Endothelial cell of umbilical vein (primary cell): ENCODE data around the gene DEFB114. TPM values are rescaled to one million over a fixed set of nuclear protein-coding genes. Genes with fewer than 3 reads are reported as not detected.

Experiments used
- BruUV-seq: library from RNA; stranded (reverse); fragments of 400-500 nt; replicated peaks from 2 replicates; lab custom pipeline; 2021; lab: Mats Ljungman, UMichigan
- CTCF ChIA-PET: fragments of 300-600, 350-600 bp; sonication (Branson Sonifier 250); formaldehyde crosslinking; loops from one replicate; lab custom pipeline; 2021; ENCODE audit warnings: antibody characterized with exemption, inconsistent platforms; lab: Charles Lee
- POLR2A ChIA-PET: fragments of 300-600, 350-600 bp; sonication (Branson Sonifier 250); formaldehyde crosslinking; loops from one replicate; lab custom pipeline; 2021; ENCODE audit warnings: antibody characterized with exemption, inconsistent platforms; lab: Charles Lee
- DNase-seq: peaks from one replicate; pipeline ENCODE4 v3.0.0-alpha.2; 2011; ENCODE audit warnings: low read depth, low spot score
- FAIRE-seq: peaks from 2 replicates; lab custom pipeline; 2011; peaks lifted over from hg19 to GRCh38; lab: Jason Lieb, UNC
- H2AFZ ChIP-seq: 2 replicates; pipeline ENCODE4 v1.6.0; 2012; ENCODE audit warnings: low read depth, low read length, control low read depth, inconsistent platforms
- H3K27ac ChIP-seq: 2 replicates; pipeline ENCODE4 v1.5.1; 2011; ENCODE audit warnings: low read depth, mild to moderate bottlenecking, control low read depth, low read length, moderate library complexity; ENCODE audit not compliant: insufficient read depth
- H3K27me3 ChIP-seq, 2 experiments: 2 replicates each; pipeline versions ENCODE4 v1.6.0 to v1.6.1; 2011; ENCODE audit warnings: low read length in 2 of 2, mixed read lengths in 1 of 2; ENCODE audit not compliant: control insufficient read depth in 2 of 2, insufficient read depth in 2 of 2
- H3K36me3 ChIP-seq, 2 experiments: 2 replicates in 1 of 2; 3 replicates in 1 of 2; pipeline ENCODE4 v1.5.1; 2011; ENCODE audit warnings: low read length in 2 of 2, mild to moderate bottlenecking in 1 of 2, moderate library complexity in 1 of 2; ENCODE audit not compliant: control insufficient read depth in 2 of 2, insufficient read depth in 2 of 2; ENCODE audit errors: extremely low read depth in 1 of 2
- H3K4me1 ChIP-seq: 3 replicates; pipeline ENCODE4 v1.5.1; 2011; ENCODE audit warnings: mild to moderate bottlenecking, low read length; ENCODE audit not compliant: control insufficient read depth, insufficient read depth; ENCODE audit errors: extremely low read depth
- H3K4me2 ChIP-seq: 2 replicates; pipeline ENCODE4 v1.6.1; 2011; ENCODE audit warnings: low read length, control low read depth, mixed read lengths; ENCODE audit not compliant: insufficient read depth
- H3K4me3 ChIP-seq, 3 experiments: fragments of 200-600 bp in 1 of 3; sonication (generic), shearing (Covaris generic) in 1 of 3; replicated peaks in 1 of 3; 2 replicates each; pipeline ENCODE4 v1.5.1; 2011 to 2016; ENCODE audit warnings: control low read depth in 3 of 3, low read length in 3 of 3, mild to moderate bottlenecking in 2 of 3, inconsistent platforms in 1 of 3, low read depth in 1 of 3, moderate library complexity in 1 of 3; ENCODE audit not compliant: insufficient read depth in 1 of 3
- H3K79me2 ChIP-seq: 2 replicates; pipeline ENCODE4 v1.6.0; 2012; ENCODE audit warnings: low read length, inconsistent platforms; ENCODE audit not compliant: control insufficient read depth, insufficient read depth
- H3K9ac ChIP-seq: replicated peaks from 2 replicates; pipeline ENCODE3; 2011; ENCODE audit warnings: low read length, control low read depth; ENCODE audit not compliant: insufficient read depth; ENCODE audit errors: extremely low read depth
- H3K9me1 ChIP-seq: replicated peaks from 3 replicates; pipeline ENCODE4 v1.6.0; 2011; ENCODE audit warnings: mild to moderate bottlenecking, low read length; ENCODE audit not compliant: control insufficient read depth, insufficient read depth; ENCODE audit errors: extremely low read depth
- H3K9me3 ChIP-seq: replicated peaks from 2 replicates; pipeline ENCODE4 v1.5.1; 2012; ENCODE audit warnings: low read length, inconsistent platforms; ENCODE audit not compliant: control insufficient read depth, insufficient read depth
- H4K20me1 ChIP-seq: replicated peaks from 2 replicates; pipeline ENCODE3; 2011; ENCODE audit warnings: mild to moderate bottlenecking, low read length; ENCODE audit not compliant: control insufficient read depth, insufficient read depth; ENCODE audit errors: extremely low read depth
- JUN ChIP-seq: IDR thresholded peaks from 2 replicates; pipeline ENCODE4 v1.6.1; 2011; ENCODE audit warnings: borderline replicate concordance, low read depth; ENCODE audit not compliant: insufficient read length, insufficient read depth
- MAX ChIP-seq: IDR thresholded peaks from 2 replicates; pipeline ENCODE4 v1.6.1; 2011; ENCODE audit not compliant: insufficient read depth, insufficient read length
- POLR2A ChIP-seq: IDR thresholded peaks from 2 replicates; pipeline ENCODE4 v1.6.1; 2012; ENCODE audit warnings: low read depth, mild to moderate bottlenecking, control low read depth, low read length
- dilution Hi-C: fragments of 300-500 bp; cut with MboI; formaldehyde crosslinking; loops from one replicate; pipeline ENCODE4 v1.15.0; 2019; ENCODE audit warnings: low sequenced_read_pairs; ENCODE audit not compliant: extremely low pct_ligation_motif_present
- intact Hi-C: fragments of 100-400 bp; cut with micrococcal nuclease; formaldehyde crosslinking; loops from one replicate; pipeline ENCODE4 v1.10.0; 2022
- polyA plus RNA-seq, 4 experiments: library from polyadenylated mRNA; depleted of rRNA in 3 of 4; stranded (reverse) in 3 of 4; unstranded in 1 of 4; fragments of >200 nt; gene quantifications; 2 replicates each; pipeline versions ENCODE4 v1.2.1 to v1.2.3, GENCODE V29; 2011 to 2012; ENCODE audit warnings: missing spikeins in 1 of 4
- total RNA-seq: library from RNA; stranded (reverse); gene quantifications from 2 replicates; pipeline ENCODE4 v1.2.3, GENCODE V29; 2021

The DEFB114 gene
- total and polyA plus RNA-seq, 2 donors (not counting 3 experiments of a cell fraction or from before 2014, with no cell fraction given), result not detected

- intact Hi-C loops, result no loop called here
- dilution Hi-C loops, result no loop called here
These were observed 14.6 kb upstream of the DEFB114 start for GRCh38 chr6:49978332-49979226.

DNA sequence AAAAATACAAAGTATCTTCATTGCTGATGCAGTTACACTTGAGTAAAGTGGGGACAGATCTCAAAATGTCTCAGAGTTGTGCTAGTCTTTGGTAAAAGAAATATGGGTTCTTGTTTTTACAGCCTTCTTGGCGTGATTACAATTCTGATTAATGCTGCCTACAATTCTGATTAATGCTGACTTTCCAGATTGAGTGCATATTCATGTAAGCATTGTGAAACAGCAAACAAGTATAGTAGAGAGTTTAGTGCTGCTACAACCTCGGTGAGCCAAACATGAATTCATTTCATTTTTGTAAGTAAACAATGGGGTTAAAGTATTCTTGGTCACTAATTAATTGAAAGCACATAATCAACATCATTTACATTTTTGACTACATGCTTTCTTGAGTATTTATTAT, 5.6 kb upstream of the DEFB114 start, which contains the start of gene DEFB113:
TSS of gene DEFB113 (minus strand) at position 21 of the 400 bp plus-strand sequence. CDS start at position 21, 0 bp downstream.
- H3K4me2 ChIP-seq, result no peak within 1 kb of the TSS
- no peak within 1 kb of the TSS for H2AFZ ChIP-seq
- no peaks in the 10 kb centered on the region for H3K9me3 ChIP-seq
- no peak within 1 kb of the TSS for H3K27ac ChIP-seq
- intact Hi-C loops, result no loop called here
- no peaks in the 10 kb centered on the region for H3K36me3 ChIP-seq
- H4K20me1 ChIP-seq, result no peaks in the 10 kb centered on the region
- CTCF ChIA-PET, result no interaction called here
- no peaks in the 10 kb centered on the region for H3K27me3 ChIP-seq
- FAIRE-seq (no peak), DNase-seq (no peak)
- no peaks in the 10 kb centered on the region for H3K9me1 ChIP-seq
- no peak within 1 kb of the TSS for H3K9ac ChIP-seq
- POLR2A ChIA-PET, result no interaction called here
- no peaks in the 10 kb centered on the region for H3K4me1 ChIP-seq
- H3K79me2 ChIP-seq, result no peaks in the 10 kb centered on the region
- dilution Hi-C loops, result no loop called here
- BruUV-seq, result no TSS peak
- TF ChIP-seq MAX, result no peak
- no peak for TF ChIP-seq POLR2A
- no peak within 1 kb of the TSS for H3K4me3 ChIP-seq

More at GRCh38 chr6:49978332-49979226, 14.6 kb upstream of the DEFB114 start:
- DNase-seq (no peak), FAIRE-seq (no peak)
- ChIA-PET CTCF (no interaction called here), POLR2A (no interaction called here)
- Histone ChIP-seq H3K4me2 (no peak overlapping the region), H3K9me1 (no peaks in the 10 kb centered on the region), H3K36me3 (no peaks in the 10 kb centered on the region), H4K20me1 (no peaks in the 10 kb centered on the region), H3K9ac (no peak overlapping the region), H3K4me3 (no peak overlapping the region), H3K27ac (no peak overlapping the region), H3K27me3 (no peaks in the 10 kb centered on the region), H3K4me1 (no peaks in the 10 kb centered on the region), H2AFZ (no peak overlapping the region), H3K9me3 (no peaks in the 10 kb centered on the region), H3K79me2 (no peaks in the 10 kb centered on the region)
- no TSS peak for BruUV-seq
- no peak for TF ChIP-seq POLR2A
- TF ChIP-seq JUN, result no peak
